ENCODE measurements around the gene NUCB2.

GRCh38 chr11:17352950-17353820 lies 76.6 kb downstream of the NUCB2 start:
- TF ChIP-seq, protein P1, sequence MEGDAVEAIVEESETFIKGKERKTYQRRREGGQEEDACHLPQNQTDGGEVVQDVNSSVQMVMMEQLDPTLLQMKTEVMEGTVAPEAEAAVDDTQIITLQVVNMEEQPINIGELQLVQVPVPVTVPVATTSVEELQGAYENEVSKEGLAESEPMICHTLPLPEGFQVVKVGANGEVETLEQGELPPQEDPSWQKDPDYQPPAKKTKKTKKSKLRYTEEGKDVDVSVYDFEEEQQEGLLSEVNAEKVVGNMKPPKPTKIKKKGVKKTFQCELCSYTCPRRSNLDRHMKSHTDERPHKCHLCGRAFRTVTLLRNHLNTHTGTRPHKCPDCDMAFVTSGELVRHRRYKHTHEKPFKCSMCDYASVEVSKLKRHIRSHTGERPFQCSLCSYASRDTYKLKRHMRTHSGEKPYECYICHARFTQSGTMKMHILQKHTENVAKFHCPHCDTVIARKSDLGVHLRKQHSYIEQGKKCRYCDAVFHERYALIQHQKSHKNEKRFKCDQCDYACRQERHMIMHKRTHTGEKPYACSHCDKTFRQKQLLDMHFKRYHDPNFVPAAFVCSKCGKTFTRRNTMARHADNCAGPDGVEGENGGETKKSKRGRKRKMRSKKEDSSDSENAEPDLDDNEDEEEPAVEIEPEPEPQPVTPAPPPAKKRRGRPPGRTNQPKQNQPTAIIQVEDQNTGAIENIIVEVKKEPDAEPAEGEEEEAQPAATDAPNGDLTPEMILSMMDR (IDR thresholded peaks at IDR 0.05; ENCODE audit: low read depth, low read length, poor library complexity, severe bottlenecking): no peak
- no peak for TF ChIP-seq EZH2phosphoT487 (IDR thresholded peaks at IDR 0.05; ENCODE audit: borderline replicate concordance, low read length)

Measured in DOHH2 (cell line).